ENCODE measurements around the gene ANP32E. TPM values are rescaled to one million over a fixed set of nuclear protein-coding genes. Genes with fewer than 3 reads are reported as not detected.
A peak's percentile ranks its signal among the peaks of the same experiment; 100 is the strongest.
"Not testable (repeated sequence)": the region's sequence is repeated elsewhere in the genome, so short reads cannot be mapped to it uniquely, and the experiment has no call there.

The ANP32E gene
- total RNA-seq, 1 donor from 2014 or later, result 15.1 TPM

DNA sequence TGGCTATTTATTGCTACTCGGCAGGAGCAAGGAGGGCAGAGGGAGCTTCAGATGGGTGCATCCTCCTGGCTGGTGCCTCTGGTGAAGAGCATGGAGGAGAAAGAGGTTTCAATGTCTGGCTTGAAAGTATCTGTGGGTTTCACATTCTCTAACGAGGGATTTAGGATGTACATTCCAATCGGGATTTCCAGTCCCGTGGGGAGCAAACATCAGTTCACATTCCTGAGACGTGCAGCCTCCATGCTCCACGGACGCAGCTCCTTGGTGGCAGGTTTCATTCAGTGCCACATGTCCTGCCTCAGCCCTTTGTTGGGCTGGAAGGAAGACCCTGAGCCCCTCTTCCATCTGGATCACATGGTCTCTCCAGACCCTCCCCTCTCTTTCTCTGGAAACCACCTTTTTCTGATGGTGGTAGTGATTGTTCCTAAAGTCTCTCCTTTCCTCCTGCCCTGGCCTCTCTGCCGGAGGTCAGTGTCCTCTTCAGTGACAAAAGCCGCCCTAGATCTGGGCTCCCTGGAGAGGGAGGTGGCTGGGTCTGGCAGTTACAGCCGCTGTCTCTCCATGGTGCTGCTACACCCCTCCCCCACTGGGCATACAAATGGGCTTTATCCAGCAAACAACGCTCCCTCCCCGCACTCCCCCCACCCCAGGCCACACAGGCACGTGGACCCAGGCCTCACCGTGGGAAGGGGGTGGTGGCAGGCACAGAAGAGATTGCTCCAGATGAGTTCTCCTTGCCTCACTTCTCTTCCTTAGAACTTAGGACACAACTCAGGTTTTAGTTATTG lies 20.8 kb upstream of the ANP32E start:
- ATAC-seq, result no peak

DNA sequence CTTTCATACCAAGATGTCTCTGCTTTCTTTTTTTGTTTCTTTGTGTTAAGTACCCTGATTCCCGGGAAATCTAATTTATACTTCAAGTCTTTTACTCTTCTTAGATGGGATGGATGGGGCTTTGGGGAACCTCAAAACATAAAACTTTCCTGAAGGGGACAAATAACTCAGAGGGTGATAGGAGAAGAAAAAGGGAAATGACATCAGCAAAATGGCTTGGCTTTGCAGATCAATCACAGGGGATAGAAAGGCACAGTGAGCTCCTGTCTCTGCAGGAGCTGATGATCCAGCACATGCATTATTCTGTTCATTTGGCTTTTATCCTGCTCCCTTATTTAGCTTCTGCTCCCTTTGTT lies 20.3 kb upstream of the ANP32E start:
- no peak for ATAC-seq

DNA sequence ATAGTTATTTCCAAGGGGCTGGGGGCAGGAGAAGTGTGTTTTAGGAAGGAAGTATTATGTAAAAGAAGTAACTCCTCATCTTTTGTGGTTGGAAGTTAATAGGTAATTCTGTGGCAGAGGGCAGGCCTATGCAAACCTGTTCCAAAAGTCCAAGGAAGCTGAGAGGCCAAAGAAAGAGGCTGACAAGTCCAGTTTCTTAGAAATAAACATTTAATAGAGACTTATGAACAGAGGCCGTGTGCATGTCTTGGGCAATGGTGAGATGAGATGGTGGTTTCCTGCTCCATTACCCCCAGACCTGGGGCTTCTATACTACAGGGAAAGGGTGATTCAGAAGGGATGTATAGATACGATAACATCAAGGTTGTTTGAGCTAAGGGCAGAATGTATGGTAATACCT lies 14.0 kb upstream of the ANP32E start:
- ATAC-seq, result no peak

DNA sequence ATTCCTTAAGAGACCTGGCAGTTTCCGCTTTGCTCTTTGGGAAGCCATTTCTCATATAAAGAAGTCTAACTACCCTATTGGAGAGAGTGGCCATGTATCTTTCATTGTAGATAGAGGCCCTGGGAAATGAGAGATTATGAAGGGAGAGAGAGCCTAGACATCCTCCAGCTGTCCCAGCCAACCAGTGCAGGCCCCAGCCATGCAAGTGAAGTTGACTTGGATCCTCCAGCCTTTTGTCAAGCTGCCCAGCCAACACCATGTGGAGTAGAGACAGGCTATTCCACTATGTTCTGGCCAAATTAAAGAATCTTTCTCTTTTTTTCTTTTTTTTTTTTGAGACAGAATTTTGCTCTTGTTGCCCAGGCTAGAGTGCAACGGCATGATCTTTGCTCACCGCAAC lies 7.1 kb upstream of the ANP32E start:
- ATAC-seq, result no peak

- ATAC-seq, result no peak
Observed at GRCh38 chr1:150237746-150238145, 1.8 kb upstream of the ANP32E start.

DNA sequence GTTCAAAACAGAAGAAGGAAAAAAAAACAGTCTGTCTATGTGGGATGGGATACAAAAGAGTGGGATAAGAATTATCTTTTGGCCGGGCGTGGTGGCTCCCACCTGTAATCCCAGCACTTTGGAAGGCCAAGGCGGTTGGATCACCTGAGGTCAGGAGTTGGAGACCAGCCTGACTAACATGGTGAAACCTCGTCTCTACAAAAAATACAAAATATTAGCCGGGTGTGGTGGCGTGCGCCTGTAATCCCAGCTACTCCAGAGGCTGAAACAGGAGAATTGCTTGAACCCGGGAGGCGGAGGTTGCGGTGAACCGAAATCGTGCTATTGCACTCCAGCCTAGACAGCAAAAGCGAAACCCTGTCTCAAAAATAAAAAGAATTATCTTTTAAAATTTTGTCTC lies 1.3 kb upstream of the ANP32E start:
- not testable (repeated sequence) for ATAC-seq

DNA sequence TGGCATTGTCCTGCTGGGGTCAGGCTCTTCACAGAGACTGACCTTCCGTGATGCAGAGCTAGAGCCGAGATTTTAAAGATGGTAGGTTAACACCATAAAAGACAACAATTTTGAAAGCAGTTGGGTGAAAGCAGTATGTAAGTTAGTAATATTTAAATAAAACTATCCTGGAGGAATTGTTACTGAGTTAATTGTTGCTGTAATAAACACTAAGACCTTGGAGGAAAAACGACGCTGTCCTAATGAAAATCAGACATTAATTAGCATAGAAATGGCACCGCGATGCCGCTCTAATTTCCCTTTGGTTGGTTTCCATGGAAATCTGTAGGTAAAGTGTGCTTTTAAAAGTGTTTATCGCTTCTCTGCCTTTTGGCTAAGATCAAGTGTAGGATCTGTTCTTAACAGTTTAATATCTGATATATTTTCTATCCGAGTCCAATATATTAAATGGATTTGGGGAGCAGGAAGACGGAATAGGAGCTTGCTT lies 745 bp upstream of the ANP32E start:
- ATAC-seq, result no peak

GRCh38 chr1:150235294-150235851 lies 539 bp downstream of the ANP32E start:
- peak; percentile 10 for ATAC-seq

DNA sequence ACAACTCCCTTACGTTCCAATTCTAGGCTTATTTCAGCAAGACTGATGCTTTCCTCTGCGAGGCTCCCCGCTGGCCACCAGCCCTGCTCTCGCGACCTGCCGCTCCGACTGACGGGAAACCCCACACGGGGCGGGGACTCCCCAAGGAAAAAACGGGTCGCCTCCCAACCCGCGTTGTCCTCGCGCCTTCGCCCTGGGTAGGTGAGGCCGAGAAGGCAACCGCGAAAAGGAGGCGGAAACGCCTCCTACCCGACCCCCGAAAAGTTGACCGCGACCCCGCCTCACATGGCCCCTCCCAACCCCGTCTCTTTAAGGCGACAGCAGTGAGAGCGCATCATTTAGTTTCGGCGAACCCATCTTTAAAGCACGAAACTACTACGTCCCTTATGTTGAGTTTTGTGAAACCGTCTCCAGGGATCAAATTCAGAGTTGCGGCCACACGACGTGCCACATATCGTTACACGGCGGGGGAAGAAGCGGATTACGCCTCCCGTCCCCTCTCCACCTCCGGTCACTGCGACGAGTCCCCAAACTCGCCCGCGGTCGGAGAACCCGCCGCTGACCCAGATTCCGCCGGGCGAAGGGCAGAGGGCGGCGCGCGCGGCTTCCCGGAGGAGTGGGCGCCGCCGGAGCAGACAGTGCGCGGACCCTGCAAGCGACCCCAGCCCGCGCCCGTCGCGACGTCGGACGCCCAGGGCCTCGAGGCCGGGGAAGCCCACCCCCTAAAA lies 1.2 kb downstream of the ANP32E start:
- ATAC-seq, result peak; percentile 52

GRCh38 chr1:150234309-150234565 lies 1.7 kb downstream of the ANP32E start:
- ATAC-seq, result no peak

GRCh38 chr1:150233359-150234308 lies 2.3 kb downstream of the ANP32E start:
- ATAC-seq, result no peak

DNA sequence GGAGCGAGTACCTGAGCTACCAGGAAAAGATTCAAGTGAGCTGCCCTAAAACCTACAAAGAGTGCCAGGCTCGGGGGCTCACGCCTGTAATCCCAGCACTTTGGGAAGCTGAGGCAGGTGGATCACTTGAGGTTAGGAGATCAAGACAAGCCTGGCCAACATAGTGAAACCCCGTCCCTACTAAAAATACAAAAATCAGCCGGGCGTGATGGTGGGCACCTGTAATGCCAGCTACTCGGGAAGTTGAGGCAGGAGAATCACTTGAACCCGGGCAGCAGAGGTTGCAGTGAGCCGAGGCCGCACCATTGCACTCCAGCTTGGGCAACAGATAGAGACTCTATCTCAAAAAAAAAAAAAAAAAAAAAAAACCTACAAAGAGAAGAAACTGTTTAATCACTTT lies 3.0 kb downstream of the ANP32E start:
- not testable (repeated sequence) for ATAC-seq

- not testable (repeated sequence) for ATAC-seq
Observed at GRCh38 chr1:150228246-150228645, 7.7 kb downstream of the ANP32E start.

DNA sequence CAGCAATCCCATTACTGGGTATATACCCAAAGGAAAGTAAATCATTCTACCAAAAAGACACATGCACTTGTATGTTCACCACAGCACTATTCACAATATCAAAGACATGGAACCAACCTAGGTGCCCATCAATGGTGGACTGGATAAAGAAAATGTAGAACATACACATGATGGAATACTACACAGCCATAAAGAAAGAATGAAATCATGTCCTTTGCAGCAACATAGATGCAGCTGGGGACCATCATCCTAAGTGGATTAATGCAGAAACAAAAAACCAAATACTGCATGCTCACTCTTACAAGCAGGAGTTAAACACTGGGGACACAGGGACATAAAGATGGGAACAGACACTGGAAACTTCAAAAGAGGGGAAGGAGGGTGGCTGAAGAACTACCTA lies 8.7 kb downstream of the ANP32E start:
- ATAC-seq, result no peak

- no peak for ATAC-seq
Observed at GRCh38 chr1:150226486-150226885, 9.4 kb downstream of the ANP32E start.

- no peak for ATAC-seq
Observed at GRCh38 chr1:150225546-150225945, 10.4 kb downstream of the ANP32E start.

- ATAC-seq, result no peak
Observed at GRCh38 chr1:150224983-150225382, 10.9 kb downstream of the ANP32E start.

- no peak for ATAC-seq
Observed at GRCh38 chr1:150221552-150221951, 14.4 kb downstream of the ANP32E start.

- not testable (repeated sequence) for ATAC-seq
Observed at GRCh38 chr1:150215855-150216254, 20.1 kb downstream of the ANP32E start.

GRCh38 chr1:150214099-150214756 lies 21.7 kb downstream of the ANP32E start:
- not testable (repeated sequence) for ATAC-seq

GRCh38 chr1:150213170-150214098 lies 22.5 kb downstream of the ANP32E start:
- ATAC-seq, result peak; percentile 99

Data from esophagus mucosa (tissue), 1 donor.